HCT116 (cell line): ENCODE results near the gene CUX1. TPM values are rescaled to one million over a fixed set of nuclear protein-coding genes. Genes with fewer than 3 reads are reported as not detected.

Experiments
- ATAC-seq: fragments of 200-7000 bp; cut with Tn5 transposase; 2 replicates; pipeline ENCODE4 v1.9.1; 2020; ENCODE audit warnings: mild to moderate bottlenecking, moderate library complexity
- BruUV-seq: library from RNA; stranded (reverse); fragments of 400-500 nt; replicated peaks from 2 replicates; lab custom pipeline; 2021; lab: Mats Ljungman, UMichigan
- CTCF ChIA-PET: fragments of 300-600 bp; sonication (Branson Sonifier 250); formaldehyde crosslinking; loops from one replicate; lab custom pipeline; 2021; ENCODE audit warnings: antibody characterized with exemption; lab: Charles Lee
- POLR2A ChIA-PET: fragments of 300-600, 350-600 bp; sonication (Branson Sonifier 250); formaldehyde crosslinking; loops from one replicate; lab custom pipeline; 2021; ENCODE audit warnings: antibody characterized with exemption; lab: Charles Lee
- RAD21 ChIA-PET, 2 experiments: fragments of 300-600 bp; sonication (Branson Sonifier 250); formaldehyde crosslinking; loops; one replicate each; lab custom pipeline; 2023; ENCODE audit warnings: low total read pairs in 2 of 2; ENCODE audit not compliant: uncharacterized antibody in 2 of 2, unreplicated experiment in 2 of 2, low non-redundant PET in 1 of 2; lab: Charles Lee
- DNase-seq: peaks from one replicate; pipeline ENCODE4 v3.0.0-alpha.2; 2010; ENCODE audit warnings: low read depth, low spot score
- H2AFZ ChIP-seq: fragments of 200-600 bp; shearing (Covaris generic), sonication (generic); 2 replicates; pipeline ENCODE4 v1.6.1; 2017; ENCODE audit warnings: low read depth, mixed run types, mixed read lengths, antibody characterized with exemption, low read length; ENCODE audit not compliant: poor library complexity, severe bottlenecking
- H3K27ac ChIP-seq: 2 replicates; pipeline ENCODE4 v1.5.1; 2012; ENCODE audit warnings: low read depth, low read length
- H3K27me3 ChIP-seq: fragments of 200-600 bp; sonication (generic); 2 replicates; pipeline ENCODE4 v1.6.1; 2016; ENCODE audit warnings: mixed run types, low read length, mixed read lengths; ENCODE audit not compliant: insufficient read depth
- H3K36me3 ChIP-seq, 2 experiments: fragments of 200-500 bp in 1 of 2; fragments of 200-600 bp in 1 of 2; sonication (Bioruptor generic) in 1 of 2; sonication (generic) in 1 of 2; 2 replicates each; pipeline versions ENCODE4 v1.5.1 to v1.6.1; 2014 to 2016; ENCODE audit warnings: low read length in 2 of 2, inconsistent platforms in 1 of 2, mixed read lengths in 1 of 2, mixed run types in 1 of 2; ENCODE audit not compliant: insufficient read depth in 2 of 2, control insufficient read depth in 1 of 2
- H3K4me1 ChIP-seq, 2 experiments: fragments of 200-600 bp in 1 of 2; sonication (generic) in 1 of 2; 2 replicates each; pipeline versions ENCODE4 v1.5.1 to v1.6.1; 2012 to 2017; ENCODE audit warnings: low read length in 2 of 2, inconsistent platforms in 1 of 2, mild to moderate bottlenecking in 1 of 2, mixed read lengths in 1 of 2, mixed run types in 1 of 2, moderate library complexity in 1 of 2; ENCODE audit not compliant: insufficient read depth in 2 of 2, control insufficient read depth in 1 of 2
- H3K4me2 ChIP-seq: fragments of 200-600 bp; sonication (generic); 2 replicates; pipeline ENCODE4 v1.6.1; 2017; ENCODE audit warnings: mixed run types, low read length, mixed read lengths
- H3K4me3 ChIP-seq, 2 experiments: fragments of 200-600 bp in 1 of 2; sonication (generic) in 1 of 2; replicated peaks in 1 of 2; 2 replicates each; pipeline ENCODE4 v1.5.1; 2011 to 2016; ENCODE audit warnings: low read length in 2 of 2, control low read depth in 1 of 2, low read depth in 1 of 2, mild to moderate bottlenecking in 1 of 2, mixed read lengths in 1 of 2, mixed run types in 1 of 2
- H3K79me2 ChIP-seq: fragments of 200-600 bp; sonication (generic); 2 replicates; pipeline ENCODE4 v1.6.1; 2017; ENCODE audit warnings: mild to moderate bottlenecking, mixed run types, low read length, moderate library complexity, mixed read lengths; ENCODE audit not compliant: insufficient read depth
- H3K9ac ChIP-seq: fragments of 200-600 bp; sonication (generic); 2 replicates; pipeline ENCODE4 v1.6.1; 2016; ENCODE audit warnings: low read length, mixed read lengths
- H3K9me2 ChIP-seq: fragments of 200-600 bp; sonication (generic), shearing (Covaris generic); 2 replicates; pipeline ENCODE4 v1.6.1; 2017; ENCODE audit warnings: mixed run types, mild to moderate bottlenecking, moderate library complexity; ENCODE audit not compliant: insufficient read depth
- H3K9me3 ChIP-seq, 2 experiments: fragments of 200-500 bp in 1 of 2; fragments of 200-600 bp in 1 of 2; sonication (Bioruptor generic) in 1 of 2; sonication (generic) in 1 of 2; 2 replicates each; pipeline ENCODE4 v1.6.1; 2014 to 2017; ENCODE audit warnings: low read length in 2 of 2, mixed read lengths in 2 of 2, inconsistent platforms in 1 of 2, low read depth in 1 of 2, mild to moderate bottlenecking in 1 of 2, mixed run types in 1 of 2, moderate library complexity in 1 of 2; ENCODE audit not compliant: control insufficient read depth in 1 of 2, insufficient read depth in 1 of 2
- H4K20me1 ChIP-seq: fragments of 200-600 bp; sonication (generic), shearing (Covaris generic); 2 replicates; pipeline ENCODE4 v1.6.1; 2017; ENCODE audit warnings: mixed run types, mild to moderate bottlenecking, moderate library complexity; ENCODE audit not compliant: insufficient read depth
- EGR1 ChIP-seq: IDR thresholded peaks from 2 replicates; pipeline ENCODE4 v1.6.1; 2012; ENCODE audit warnings: low read depth
- ELF1 ChIP-seq: IDR thresholded peaks from 2 replicates; pipeline ENCODE4 v1.6.1; 2012; ENCODE audit warnings: low read depth, borderline replicate concordance
- EZH2phosphoT487 ChIP-seq: fragments of 200-600 bp; IDR thresholded peaks from 2 replicates; pipeline ENCODE4 v1.6.1; 2018; ENCODE audit warnings: antibody characterized with exemption, borderline replicate concordance
- JUND ChIP-seq: IDR thresholded peaks from 2 replicates; pipeline ENCODE4 v1.6.1; 2012
- SRF ChIP-seq: IDR thresholded peaks from 2 replicates; pipeline ENCODE4 v1.6.1; 2012; ENCODE audit warnings: low read depth
- intact Hi-C: fragments of 100-400 bp; cut with micrococcal nuclease; formaldehyde crosslinking; loops from 2 replicates; pipeline ENCODE4 v1.10.0; 2022
- total RNA-seq: library from RNA; stranded (reverse); gene quantifications from one replicate; pipeline ENCODE4 v1.2.1, GENCODE V29; 2021; ENCODE audit not compliant: unreplicated experiment

CUX1 gene
- total RNA-seq, 1 experiment from 2014 or later: 68.9 TPM

GRCh38 chr7:101977249-101977648 lies 159.8 kb downstream of the CUX1 start:
- intact Hi-C loops: no loop called here
- H3K36me3 ChIP-seq: no peaks in the 10 kb centered on the region
- H3K9me3 ChIP-seq: no peaks in the 10 kb centered on the region
- no peaks in the 10 kb centered on the region for H4K20me1 ChIP-seq
- no peak overlapping the region for H3K9ac ChIP-seq
- ChIA-PET CTCF (interaction anchor here (1.0 kb wide), 1 partner anchor 121 kb away, joined by 3 read pairs; no protein-coding TSS in a partner anchor), RAD21 (no interaction called here), POLR2A (no interaction called here)
- H3K4me1 ChIP-seq: peaks cover 27 to 43% of the 10 kb centered on the region in 2 experiments
- H3K27me3 ChIP-seq: no peaks in the 10 kb centered on the region
- H3K4me3 ChIP-seq: no peak overlapping the region
- H3K79me2 ChIP-seq: peaks cover 25% of the 10 kb centered on the region
- H3K9me2 ChIP-seq: no peaks in the 10 kb centered on the region
- no peak for DNase-seq
- ATAC-seq: no peak
- H2AFZ ChIP-seq: no peak overlapping the region
- no peak overlapping the region for H3K27ac ChIP-seq
- H3K4me2 ChIP-seq: no peak overlapping the region
- TF ChIP-seq JUND: no peak
- no peak for TF ChIP-seq EGR1
- BruUV-seq: no TSS peak

GRCh38 chr7:101978683-101979082 lies 161.3 kb downstream of the CUX1 start:
- no peak for ATAC-seq

More at GRCh38 chr7:101978683-101979082, 161.3 kb downstream of the CUX1 start:
- H3K4me2 ChIP-seq: 0 out of 2 replicates have a peak overlapping the region, but pooled peaks have one; percentile 2
- POLR2A ChIA-PET: no interaction called here
- no peaks in the 10 kb centered on the region for H3K27me3 ChIP-seq
- H3K36me3 ChIP-seq: peaks cover 0 to 6% of the 10 kb centered on the region in 2 experiments; a peak in 1 of 4 replicates
- RAD21 ChIA-PET: no interaction called here
- H3K4me1 ChIP-seq: peaks cover 30 to 56% of the 10 kb centered on the region in 2 experiments
- CTCF ChIA-PET: no interaction called here
- no peaks in the 10 kb centered on the region for H4K20me1 ChIP-seq
- H3K9me3 ChIP-seq: no peaks in the 10 kb centered on the region
- H3K9me2 ChIP-seq: no peaks in the 10 kb centered on the region
- H3K79me2 ChIP-seq: peaks cover 34% of the 10 kb centered on the region
- intact Hi-C loops: no loop called here
- no peak overlapping the region for H3K27ac ChIP-seq
- H3K9ac ChIP-seq: no peak overlapping the region
- H3K4me3 ChIP-seq: no peak overlapping the region
- TF ChIP-seq EZH2phosphoT487: no peak
- no peak for TF ChIP-seq SRF
- TF ChIP-seq ELF1: no peak
- TF ChIP-seq JUND: no peak
- BruUV-seq: no TSS peak
- DNase-seq: no peak
- no peak overlapping the region for H2AFZ ChIP-seq
